ENCODE results near the gene PLCH1.

PLCH1 gene, protein sequence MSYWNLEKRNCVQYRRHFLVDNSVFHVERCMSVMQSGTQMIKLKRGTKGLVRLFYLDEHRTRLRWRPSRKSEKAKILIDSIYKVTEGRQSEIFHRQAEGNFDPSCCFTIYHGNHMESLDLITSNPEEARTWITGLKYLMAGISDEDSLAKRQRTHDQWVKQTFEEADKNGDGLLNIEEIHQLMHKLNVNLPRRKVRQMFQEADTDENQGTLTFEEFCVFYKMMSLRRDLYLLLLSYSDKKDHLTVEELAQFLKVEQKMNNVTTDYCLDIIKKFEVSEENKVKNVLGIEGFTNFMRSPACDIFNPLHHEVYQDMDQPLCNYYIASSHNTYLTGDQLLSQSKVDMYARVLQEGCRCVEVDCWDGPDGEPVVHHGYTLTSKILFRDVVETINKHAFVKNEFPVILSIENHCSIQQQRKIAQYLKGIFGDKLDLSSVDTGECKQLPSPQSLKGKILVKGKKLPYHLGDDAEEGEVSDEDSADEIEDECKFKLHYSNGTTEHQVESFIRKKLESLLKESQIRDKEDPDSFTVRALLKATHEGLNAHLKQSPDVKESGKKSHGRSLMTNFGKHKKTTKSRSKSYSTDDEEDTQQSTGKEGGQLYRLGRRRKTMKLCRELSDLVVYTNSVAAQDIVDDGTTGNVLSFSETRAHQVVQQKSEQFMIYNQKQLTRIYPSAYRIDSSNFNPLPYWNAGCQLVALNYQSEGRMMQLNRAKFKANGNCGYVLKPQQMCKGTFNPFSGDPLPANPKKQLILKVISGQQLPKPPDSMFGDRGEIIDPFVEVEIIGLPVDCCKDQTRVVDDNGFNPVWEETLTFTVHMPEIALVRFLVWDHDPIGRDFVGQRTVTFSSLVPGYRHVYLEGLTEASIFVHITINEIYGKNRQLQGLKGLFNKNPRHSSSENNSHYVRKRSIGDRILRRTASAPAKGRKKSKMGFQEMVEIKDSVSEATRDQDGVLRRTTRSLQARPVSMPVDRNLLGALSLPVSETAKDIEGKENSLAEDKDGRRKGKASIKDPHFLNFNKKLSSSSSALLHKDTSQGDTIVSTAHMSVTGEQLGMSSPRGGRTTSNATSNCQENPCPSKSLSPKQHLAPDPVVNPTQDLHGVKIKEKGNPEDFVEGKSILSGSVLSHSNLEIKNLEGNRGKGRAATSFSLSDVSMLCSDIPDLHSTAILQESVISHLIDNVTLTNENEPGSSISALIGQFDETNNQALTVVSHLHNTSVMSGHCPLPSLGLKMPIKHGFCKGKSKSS (N-terminal part only)

DNA sequence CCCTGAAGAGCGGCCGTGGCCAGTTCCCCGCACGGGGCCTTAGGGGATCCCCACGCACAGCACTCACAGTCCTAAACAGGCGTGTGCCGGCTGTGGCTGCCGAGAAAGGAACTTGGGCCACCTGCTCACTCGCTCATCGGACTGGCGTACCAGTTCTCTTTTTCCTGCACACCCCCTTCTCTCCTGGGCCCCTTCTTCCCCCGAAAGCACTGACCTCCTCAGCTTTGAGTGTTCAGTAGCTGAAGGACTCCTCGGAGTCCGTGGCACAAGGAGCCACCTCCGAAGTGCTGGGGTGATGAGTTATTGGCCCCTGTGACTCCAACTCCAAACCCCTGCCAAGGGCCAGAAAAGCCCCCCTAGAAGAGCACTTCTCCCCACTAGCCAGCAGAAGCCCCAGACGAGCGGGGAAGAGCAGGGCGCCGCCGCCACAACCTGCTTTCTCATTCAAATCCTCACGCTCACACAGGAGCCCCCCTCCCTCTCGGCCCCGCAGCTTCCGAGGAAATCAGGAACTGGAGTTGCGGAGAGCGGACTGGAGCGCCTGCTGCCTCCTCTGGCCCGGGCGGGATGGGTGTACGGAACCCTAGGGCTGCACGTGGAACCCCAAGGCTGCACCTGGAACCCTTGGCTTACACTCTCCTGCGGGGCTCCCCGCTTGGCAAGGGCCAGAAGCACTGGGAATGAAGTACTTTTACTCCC lies at the start of gene PLCH1:
TSS of gene PLCH1 (minus strand) at position 446 of the 699 bp plus-strand sequence. CDS start 40,847 bp downstream, outside the sequence.
- DNase-seq: peak; percentile 49

GRCh38 chr3:155792532-155792931 lies 47.7 kb upstream of the PLCH1 start:
- DNase-seq: no peak

DNA sequence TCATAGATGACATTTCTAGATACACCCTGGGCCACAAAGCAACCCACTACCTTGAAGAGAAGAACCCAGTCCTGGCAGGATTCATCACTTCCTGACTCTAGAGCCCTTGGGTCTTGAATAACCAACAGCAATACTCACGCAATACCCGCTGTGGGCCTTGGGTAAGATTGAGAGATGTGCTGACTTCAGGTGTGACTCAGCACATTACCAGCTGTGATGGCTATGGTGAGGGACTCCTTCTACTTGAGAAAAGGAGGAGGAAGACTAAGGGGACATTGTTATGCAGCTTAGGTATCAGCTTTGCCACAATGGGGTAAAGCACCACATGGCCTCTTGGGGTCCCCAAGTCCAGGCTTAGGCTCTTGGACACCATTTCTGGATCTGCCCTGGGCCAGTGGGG lies 46.3 kb upstream of the PLCH1 start:
- DNase-seq: no peak

- DNase-seq: no peak
These were observed 45.5 kb upstream of the PLCH1 start for GRCh38 chr3:155790272-155790925.

DNA sequence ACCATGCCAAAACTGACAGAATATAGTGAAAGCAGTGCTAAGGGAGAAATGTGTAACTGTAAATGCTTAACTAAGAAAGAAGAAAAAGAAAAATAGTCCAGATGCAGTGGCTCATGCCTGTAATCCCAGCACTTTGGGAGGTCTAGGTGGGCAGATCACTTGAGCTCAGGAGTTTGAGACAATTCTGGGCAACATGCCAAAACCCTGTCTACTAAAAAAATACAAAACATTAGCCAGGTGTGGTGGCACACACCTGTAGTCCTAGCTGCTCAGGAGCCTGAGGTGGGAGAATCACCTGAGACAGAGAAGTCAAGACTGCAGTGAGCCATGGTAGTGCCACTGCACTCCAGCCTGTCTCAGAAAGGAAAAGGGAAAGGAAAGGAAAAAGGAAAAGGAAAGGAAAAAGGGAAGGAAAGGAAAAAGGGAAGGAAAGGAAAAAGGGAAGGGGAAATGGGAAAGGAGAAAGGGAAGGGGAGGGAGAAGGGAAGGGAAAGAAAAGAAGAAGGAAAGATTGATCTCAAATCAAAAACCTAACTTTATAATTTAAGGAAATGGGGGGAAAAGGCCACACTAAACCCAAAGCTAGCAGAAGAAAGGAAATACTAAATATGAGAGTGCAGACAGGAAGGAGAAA lies 40.9 kb upstream of the PLCH1 start:
- DNase-seq: no peak

- no peak for DNase-seq
These were observed 37.6 kb upstream of the PLCH1 start for GRCh38 chr3:155782390-155782953.

DNA sequence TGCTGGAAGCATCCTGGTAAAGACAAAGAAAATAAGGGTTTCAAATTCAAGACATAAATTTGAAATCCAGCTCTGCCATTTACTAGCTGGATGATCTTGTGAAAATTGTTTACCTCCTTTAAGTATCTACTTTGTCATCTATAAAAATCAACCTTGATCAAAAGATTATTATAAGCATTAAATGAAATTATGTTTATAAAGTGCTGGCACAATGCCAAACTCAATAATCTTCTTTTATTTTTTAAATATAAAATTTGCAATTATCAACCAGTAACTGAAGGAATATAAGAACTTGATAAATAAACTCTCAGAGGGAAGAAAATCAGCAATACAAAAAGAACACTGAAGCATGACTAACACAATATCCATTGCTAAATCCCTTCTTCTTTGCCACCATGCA lies 35.4 kb upstream of the PLCH1 start:
- DNase-seq: no peak

DNA sequence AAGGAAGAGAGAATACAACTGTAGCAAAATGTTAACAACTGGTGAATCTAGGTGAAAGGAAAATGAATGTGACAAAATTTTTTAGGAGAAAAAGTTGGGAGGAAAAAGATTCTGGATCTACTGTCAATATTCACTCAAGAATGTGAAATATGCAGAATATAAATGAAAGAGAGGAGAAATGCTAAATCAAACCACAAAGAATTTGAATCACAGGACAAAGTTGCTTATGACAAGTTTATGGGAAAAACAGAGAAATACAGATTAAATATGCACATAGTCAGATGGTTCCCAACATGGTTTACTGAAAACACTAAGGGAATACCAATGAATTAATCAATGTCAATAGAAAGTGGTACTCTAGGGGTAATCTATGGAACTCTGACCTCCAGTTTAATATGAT lies 33.6 kb upstream of the PLCH1 start:
- no peak for DNase-seq

DNA sequence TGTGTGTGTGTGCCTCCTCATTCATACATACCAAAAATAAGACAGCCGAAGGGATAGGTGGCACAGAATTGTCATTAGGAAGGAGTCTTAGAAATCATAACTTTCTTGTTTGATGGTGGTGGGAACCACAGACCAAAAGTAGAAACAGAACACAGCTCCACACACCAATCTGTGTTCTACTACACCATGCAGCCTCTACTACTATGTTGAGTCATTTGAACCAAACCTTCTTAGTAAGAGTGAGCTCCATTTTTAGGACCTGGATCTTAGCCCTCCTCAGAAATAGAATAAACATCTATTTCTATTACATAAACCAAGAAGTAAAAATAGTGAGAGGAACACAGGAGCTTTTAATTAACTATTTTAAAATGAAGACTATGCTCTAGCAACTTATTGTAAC lies 27.9 kb upstream of the PLCH1 start:
- DNase-seq: no peak

- DNase-seq: no peak
These were observed 26.3 kb upstream of the PLCH1 start for GRCh38 chr3:155771126-155771525.

GRCh38 chr3:155766206-155766605 lies 21.3 kb upstream of the PLCH1 start:
- no peak for DNase-seq

DNA sequence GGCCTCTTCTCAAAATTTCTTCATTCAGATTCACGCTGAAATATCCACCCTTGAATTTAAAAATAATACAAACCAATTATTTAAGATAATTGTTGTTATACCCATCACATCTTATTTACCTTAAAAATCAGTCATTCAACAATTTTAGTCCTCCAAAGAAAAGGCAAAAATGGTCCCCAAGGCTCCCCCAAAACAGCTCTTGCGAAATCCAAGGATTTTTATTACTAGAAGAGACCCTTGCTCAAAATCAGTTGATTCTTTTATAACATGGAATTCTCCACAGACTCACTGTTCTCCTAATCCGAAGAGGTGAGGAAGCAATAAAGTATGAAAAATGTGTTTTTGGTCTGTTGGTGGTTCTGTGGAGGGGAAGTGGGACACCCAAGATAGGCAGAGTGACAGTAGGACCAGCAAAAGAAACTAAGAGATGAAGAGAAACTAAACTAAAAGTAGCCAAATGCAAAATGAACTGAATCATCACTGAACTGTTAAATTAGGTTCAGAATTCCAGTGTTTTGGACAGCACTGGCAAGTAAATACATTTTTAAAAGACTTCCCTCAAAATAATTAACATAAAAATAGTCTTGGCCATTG lies 19.1 kb upstream of the PLCH1 start:
- DNase-seq: no peak

GRCh38 chr3:155760653-155761052 lies 15.8 kb upstream of the PLCH1 start:
- no peak for DNase-seq

GRCh38 chr3:155757577-155757976 lies 12.7 kb upstream of the PLCH1 start:
- DNase-seq: no peak

DNA sequence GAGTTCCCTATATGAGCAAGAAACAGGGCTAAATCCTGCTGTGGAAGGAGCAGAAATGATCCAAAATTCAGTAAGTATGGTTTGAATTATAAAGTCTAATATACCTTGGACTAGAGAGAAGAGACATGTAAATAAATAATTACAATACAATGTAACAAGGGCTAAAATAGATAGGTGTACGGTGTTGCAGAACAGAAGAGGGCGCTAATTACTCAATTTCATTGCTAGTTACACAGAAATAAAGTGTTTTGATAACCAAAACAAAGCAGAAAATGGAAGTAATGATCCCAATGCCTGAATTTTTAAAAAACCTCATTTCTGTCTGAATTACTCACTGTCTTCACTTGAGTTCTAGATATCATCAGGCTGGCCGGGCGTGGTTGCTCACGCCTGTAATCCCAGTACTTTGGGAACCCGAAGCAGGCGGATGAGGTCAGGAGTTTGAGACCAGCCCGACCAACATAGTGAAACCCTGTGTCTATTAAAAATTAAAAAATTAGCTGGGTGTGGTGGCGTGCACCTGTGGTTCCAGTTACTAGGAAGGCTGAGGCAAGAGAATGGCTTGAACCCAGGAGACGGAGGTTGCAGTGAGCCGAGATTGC lies 8.3 kb upstream of the PLCH1 start:
- DNase-seq: peak; percentile 4

DNA sequence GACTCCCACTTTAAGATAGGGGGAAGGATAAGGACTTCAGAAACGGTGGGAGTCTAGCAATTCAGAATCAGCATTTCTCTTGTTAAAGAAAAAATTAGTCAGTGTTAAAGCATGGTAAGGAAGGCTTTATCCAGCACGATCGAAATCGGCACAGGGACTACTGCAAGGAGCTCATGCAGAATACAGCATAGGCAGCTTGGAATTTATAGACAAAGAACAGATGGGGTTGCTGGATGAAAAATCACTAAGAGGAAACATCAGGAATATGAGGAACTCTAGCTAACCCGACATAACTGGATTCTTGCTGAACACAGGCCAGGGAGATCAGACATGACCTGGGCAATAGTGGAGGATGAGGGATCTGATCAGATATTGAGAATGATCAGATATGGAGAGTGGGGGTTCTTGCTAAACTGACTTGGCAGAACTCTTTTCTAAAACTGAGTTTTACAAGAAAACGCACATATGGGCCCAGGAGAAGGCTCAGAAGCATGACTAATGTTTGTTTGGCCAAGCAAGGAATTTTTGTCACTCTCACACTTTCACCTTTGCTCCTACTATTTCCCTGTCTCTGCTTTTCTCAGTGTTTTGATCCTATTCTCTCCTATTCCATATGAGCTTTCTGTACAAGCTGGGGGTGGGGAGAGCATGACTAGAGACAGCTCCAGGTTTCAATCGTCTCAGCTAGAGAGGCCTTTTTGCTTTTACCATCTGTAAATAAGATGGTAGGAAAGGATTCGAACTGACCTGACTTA lies 3.9 kb upstream of the PLCH1 start:
- peak; percentile 55 for DNase-seq

- peak; percentile 15 for DNase-seq
These were observed 3.0 kb upstream of the PLCH1 start for GRCh38 chr3:155747946-155748290.

DNA sequence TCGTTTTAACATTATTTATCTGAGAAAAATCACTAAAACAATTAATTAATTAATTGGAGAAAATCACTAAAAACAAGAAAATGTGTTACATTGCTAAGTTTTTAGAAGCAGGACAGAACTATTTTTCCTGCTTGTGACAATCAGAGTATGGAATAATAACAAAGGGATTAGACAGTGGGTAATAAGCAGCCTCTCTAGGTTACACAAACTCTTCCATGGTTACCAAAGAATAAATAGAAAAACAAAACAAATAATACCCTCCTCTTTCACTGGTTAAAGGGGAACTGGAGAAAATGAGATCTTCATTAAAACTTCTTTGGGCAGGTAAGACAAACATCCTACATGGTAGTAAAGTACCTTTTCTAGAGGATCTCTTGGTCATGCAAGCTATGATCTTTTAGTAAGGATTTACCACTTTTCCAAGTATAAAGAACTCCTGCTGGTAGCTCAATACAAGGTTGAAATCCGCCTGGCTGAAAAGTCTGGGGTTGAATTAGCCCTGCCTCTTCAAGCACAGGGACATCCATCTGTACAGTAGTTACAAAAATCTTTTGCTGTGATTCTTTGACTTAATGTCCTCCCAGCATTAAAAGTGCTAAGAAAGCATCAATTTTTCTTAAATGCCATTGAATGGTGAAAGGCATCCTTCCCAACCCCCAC lies 2.5 kb upstream of the PLCH1 start:
- DNase-seq: no peak

- no peak for DNase-seq
These were observed 1.8 kb upstream of the PLCH1 start for GRCh38 chr3:155746703-155747102.
